Bronchial epithelial cell (primary cell): ENCODE data around the gene ESRP2. TPM values are rescaled to one million over a fixed set of nuclear protein-coding genes. Genes with fewer than 3 reads are reported as not detected.

Experiments used
- DNase-seq: peaks from one replicate; pipeline ENCODE4 v3.0.0-alpha.2; 2010; ENCODE audit warnings: low read depth
- FAIRE-seq: peaks from 2 replicates; lab custom pipeline; 2011; peaks lifted over from hg19 to GRCh38; lab: Jason Lieb, UNC
- H3K27me3 ChIP-seq: 2 replicates; pipeline ENCODE4 v1.5.1; 2011; ENCODE audit warnings: low read length; ENCODE audit not compliant: control insufficient read depth, insufficient read depth
- H3K36me3 ChIP-seq: 2 replicates; pipeline ENCODE4 v1.5.1; 2011; ENCODE audit warnings: low read length; ENCODE audit not compliant: control insufficient read depth, insufficient read depth
- H3K4me3 ChIP-seq: 2 replicates; pipeline ENCODE4 v1.5.1; 2011; ENCODE audit warnings: mild to moderate bottlenecking, low read depth, low read length, control low read depth
- CTCF ChIP-seq: IDR thresholded peaks from 2 replicates; pipeline ENCODE4 v1.5.1; 2011; ENCODE audit warnings: mild to moderate bottlenecking, moderate library complexity, low read length, control low read depth, inconsistent platforms; ENCODE audit not compliant: insufficient read depth, severe bottlenecking
- total RNA-seq: library from RNA; depleted of rRNA; stranded (reverse); fragments of >200 nt; gene quantifications from 2 replicates; pipeline ENCODE4 v1.2.1, GENCODE V29; 2014

The ESRP2 gene
- total RNA-seq, 1 donor from 2014 or later: 49.0 TPM

DNA sequence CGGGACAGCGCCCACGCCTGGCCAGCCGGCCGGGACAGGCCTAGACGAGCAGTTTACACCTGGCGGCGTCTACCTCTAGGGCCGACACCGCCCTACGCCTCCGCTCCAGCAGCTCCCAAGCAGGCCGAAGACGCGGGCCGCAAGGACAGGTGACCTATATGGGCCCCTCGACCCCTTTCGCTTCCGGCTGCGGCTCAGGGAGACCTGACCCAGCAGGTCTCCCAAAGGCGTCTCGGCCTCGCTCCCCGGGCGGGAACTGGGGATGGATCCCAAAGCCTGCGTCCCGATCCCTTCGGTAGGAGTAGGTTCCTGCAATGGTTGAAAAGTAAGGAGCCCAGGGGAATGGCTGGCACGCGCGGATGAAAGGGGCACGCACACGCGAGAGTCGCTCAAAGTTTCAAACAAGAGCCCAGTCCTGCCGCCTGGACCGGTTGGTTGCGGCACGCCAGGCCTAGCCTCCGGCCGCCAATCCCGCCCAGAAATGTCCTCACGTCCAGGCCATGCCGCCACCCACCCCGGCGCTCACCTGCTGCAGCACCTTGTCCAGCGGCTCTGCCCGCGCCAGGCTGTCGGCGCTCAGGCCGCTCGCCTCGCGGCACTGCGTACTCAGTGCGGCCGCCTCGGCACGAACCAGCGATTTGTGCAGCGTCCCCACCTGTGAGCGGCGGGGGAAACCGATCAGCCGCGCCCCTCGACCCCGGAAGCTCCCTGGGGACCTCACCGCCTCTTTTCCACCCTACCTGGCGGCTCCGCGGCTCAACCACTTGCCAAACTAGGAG lies 630 bp downstream of the ESRP2 start:
- H3K27me3 ChIP-seq: no peaks in the 10 kb centered on the region
- FAIRE-seq: no peak
- H3K4me3 ChIP-seq: peak overlapping the region; percentile 88
- TF ChIP-seq CTCF: peak; percentile 66
- DNase-seq: peak; percentile 66
- H3K36me3 ChIP-seq: peaks cover 23% of the 10 kb centered on the region

DNA sequence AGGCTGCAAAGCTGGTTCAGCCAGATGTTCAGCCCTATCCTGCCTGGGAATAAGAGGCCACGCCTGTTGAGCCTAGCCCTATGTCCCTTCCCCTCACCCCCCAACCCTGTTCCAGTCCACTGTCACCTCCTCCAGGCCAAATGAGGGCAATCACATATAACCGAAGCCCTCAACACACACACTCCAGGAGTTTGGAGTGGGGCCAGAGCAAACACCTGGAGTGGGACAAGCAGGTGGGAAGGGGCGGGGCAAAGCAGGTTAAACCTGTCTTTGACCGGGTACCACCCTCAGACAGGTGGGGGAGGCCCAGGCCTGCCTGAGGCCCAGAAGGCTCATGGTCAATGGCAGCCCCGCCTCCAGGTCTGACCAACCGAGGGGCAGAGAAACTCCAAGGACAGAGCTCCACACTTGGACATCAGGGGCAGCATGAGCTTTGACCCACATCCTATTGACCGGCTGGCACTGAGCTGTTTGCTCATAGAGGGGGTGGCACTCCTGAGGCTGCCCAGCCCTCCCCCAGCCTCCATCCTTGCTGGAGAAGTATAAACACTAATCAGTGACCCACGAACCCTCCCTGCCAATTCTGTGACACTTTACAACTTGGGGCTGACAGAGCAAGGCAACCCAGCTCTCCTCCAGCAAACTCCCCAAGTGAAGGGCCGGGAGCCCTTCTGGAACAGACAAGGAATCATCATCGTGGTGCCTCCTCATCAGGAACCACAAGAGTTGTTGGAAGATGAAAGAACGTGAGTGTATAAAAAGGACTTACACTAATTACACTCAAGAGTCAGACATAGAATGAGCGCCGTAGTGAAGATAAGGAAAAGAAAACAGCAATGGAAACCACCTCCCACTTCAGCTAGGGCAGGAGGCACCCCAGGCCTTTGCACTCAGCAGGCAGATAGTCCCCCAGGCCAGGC lies 1.5 kb downstream of the ESRP2 start:
- Histone ChIP-seq H3K4me3 (peak overlapping the region; percentile 88), H3K36me3 (peaks cover 31% of the 10 kb centered on the region), H3K27me3 (no peaks in the 10 kb centered on the region)
- peak; percentile 55 for FAIRE-seq
- peak; percentile 79 for DNase-seq
- no peak for TF ChIP-seq CTCF

- FAIRE-seq: no peak
- no peak for TF ChIP-seq CTCF
- Histone ChIP-seq H3K4me3 (peak overlapping the region; percentile 88), H3K36me3 (peaks cover 34% of the 10 kb centered on the region), H3K27me3 (no peaks in the 10 kb centered on the region)
- DNase-seq: no peak
Measured at GRCh38 chr16:68233835-68234187, 2.1 kb downstream of the ESRP2 start.

DNA sequence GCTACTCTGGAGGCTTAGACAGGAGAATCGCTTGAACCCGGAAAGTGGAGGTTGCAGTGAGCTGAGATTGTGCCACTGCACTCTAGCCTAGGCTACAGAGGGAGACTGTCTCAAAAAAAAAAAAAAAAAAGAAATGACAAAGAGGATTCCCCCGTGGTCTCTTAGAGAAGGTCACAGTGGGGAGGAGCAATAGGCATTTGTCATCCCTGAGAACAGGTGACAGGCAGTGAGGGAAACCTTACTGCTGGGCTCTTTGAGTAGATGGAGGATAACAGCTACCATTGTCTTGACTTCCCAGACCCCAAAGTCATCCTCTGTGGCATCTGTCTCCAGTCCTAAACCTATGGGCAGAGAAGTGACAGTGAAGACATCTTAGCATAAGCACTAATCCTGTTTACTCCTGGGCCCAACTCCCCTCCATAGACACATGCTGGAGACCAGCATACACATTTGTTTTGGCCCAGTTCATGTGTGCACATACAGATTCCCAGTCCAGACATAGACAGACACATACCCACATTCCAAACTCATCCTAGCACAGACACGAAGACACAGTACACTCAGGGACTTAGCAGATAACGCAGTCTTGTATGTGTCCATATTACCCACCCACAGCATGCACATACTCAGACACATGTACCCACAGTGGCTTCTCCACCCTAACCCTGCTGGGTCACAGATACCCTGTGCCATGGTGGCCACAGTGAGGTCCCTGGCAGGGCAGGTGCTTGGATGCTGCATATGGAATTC lies 2.7 kb downstream of the ESRP2 start:
- FAIRE-seq: peak; percentile 40
- no peak for DNase-seq
- peaks cover 34% of the 10 kb centered on the region for H3K36me3 ChIP-seq

More for the DNA sequence above, 2.7 kb downstream of the ESRP2 start:
- no peak for TF ChIP-seq CTCF
- peak overlapping the region; percentile 88 for H3K4me3 ChIP-seq
- H3K27me3 ChIP-seq: no peaks in the 10 kb centered on the region
